SK-N-SH (cell line): Measurements from ENCODE around the gene TMEM145. TPM values are rescaled to one million over a fixed set of nuclear protein-coding genes. Genes with fewer than 3 reads are reported as not detected.

Experiments
- CTCF ChIA-PET: fragments of 300-600, 350-600 bp; formaldehyde crosslinking; extraction: SDS; loops from one replicate; lab custom pipeline; 2021; lab: Yijun Ruan, JAX
- POLR2A ChIA-PET: fragments of 350-600 bp; sonication (Branson Sonifier 250); formaldehyde crosslinking; extraction: SDS; loops from one replicate; lab custom pipeline; 2020; ENCODE audit warnings: antibody characterized with exemption, inconsistent platforms; lab: Yijun Ruan, JAX
- DNase-seq: peaks from one replicate; pipeline ENCODE4 v3.0.0; 2012
- H2AFZ ChIP-seq: fragments of 200-600 bp; sonication (generic); 2 replicates; pipeline ENCODE4 v1.8.1; 2016; ENCODE audit warnings: antibody characterized with exemption, mild to moderate bottlenecking, low read depth
- H3F3A ChIP-seq: fragments of 200-600 bp; sonication (generic); replicated peaks from 2 replicates; pipeline ENCODE3; 2016; ENCODE audit warnings: antibody characterized with exemption, mild to moderate bottlenecking; ENCODE audit not compliant: insufficient read depth
- H3K27ac ChIP-seq, 2 experiments: fragments of 200-500 bp in 1 of 2; fragments of 200-600 bp in 1 of 2; sonication (Bioruptor generic) in 1 of 2; sonication (generic), shearing (Covaris generic) in 1 of 2; 2 replicates each; pipeline versions ENCODE4 v1.5.1 to v1.6.1; 2014 to 2016; ENCODE audit warnings: low read depth in 2 of 2, inconsistent platforms in 1 of 2, low read length in 1 of 2, mild to moderate bottlenecking in 1 of 2, mixed read lengths in 1 of 2
- H3K27me3 ChIP-seq: fragments of 200-600 bp; sonication (generic), shearing (Covaris generic); 2 replicates; pipeline ENCODE4 v1.6.1; 2016; ENCODE audit warnings: mixed run types; ENCODE audit not compliant: insufficient read depth
- H3K36me3 ChIP-seq, 2 experiments: fragments of 200-500 bp in 1 of 2; fragments of 200-600 bp in 1 of 2; sonication (Bioruptor generic) in 1 of 2; sonication (generic) in 1 of 2; replicated peaks in 1 of 2; 2 replicates each; pipeline versions ENCODE3 to v1.5.1; 2014 to 2016; ENCODE audit warnings: low read length in 1 of 2, mild to moderate bottlenecking in 1 of 2; ENCODE audit not compliant: insufficient read depth in 2 of 2, control insufficient read depth in 1 of 2
- H3K4me1 ChIP-seq, 2 experiments: fragments of 200-500 bp in 1 of 2; fragments of 200-600 bp in 1 of 2; sonication (Bioruptor generic) in 1 of 2; sonication (generic), shearing (Covaris generic) in 1 of 2; 2 replicates each; pipeline versions ENCODE4 v1.5.1 to v1.6.1; 2014 to 2016; ENCODE audit warnings: low read depth in 1 of 2, low read length in 1 of 2, mixed run types in 1 of 2; ENCODE audit not compliant: insufficient read depth in 2 of 2, control insufficient read depth in 1 of 2
- H3K4me2 ChIP-seq: fragments of 200-600 bp; sonication (generic), shearing (Covaris generic); 2 replicates; pipeline ENCODE4 v1.6.1; 2017; ENCODE audit warnings: mixed run types
- H3K4me3 ChIP-seq, 2 experiments: fragments of 200-500 bp in 1 of 2; fragments of 200-600 bp in 1 of 2; sonication (Bioruptor generic) in 1 of 2; sonication (generic), shearing (Covaris generic) in 1 of 2; 2 replicates each; pipeline versions ENCODE4 v1.5.1 to v1.8.1; 2014 to 2016; ENCODE audit warnings: low read depth in 2 of 2, inconsistent platforms in 1 of 2, low read length in 1 of 2, mild to moderate bottlenecking in 1 of 2, mixed read lengths in 1 of 2, moderate library complexity in 1 of 2
- H3K79me2 ChIP-seq: fragments of 200-600 bp; sonication (generic); 2 replicates; pipeline ENCODE4 v1.8.1; 2017; ENCODE audit warnings: mild to moderate bottlenecking; ENCODE audit not compliant: insufficient read depth
- H3K9ac ChIP-seq: fragments of 200-600 bp; sonication (generic); 2 replicates; pipeline ENCODE4 v1.6.1; 2017; ENCODE audit warnings: mixed run types
- H3K9me2 ChIP-seq: fragments of 200-600 bp; sonication (generic); 2 replicates; pipeline ENCODE4 v1.6.1; 2017; ENCODE audit warnings: mixed run types
- H3K9me3 ChIP-seq: fragments of 200-600 bp; sonication (generic); 2 replicates; pipeline ENCODE4 v1.6.1; 2017; ENCODE audit warnings: mixed run types, mild to moderate bottlenecking, moderate library complexity
- H4K20me1 ChIP-seq: fragments of 200-600 bp; sonication (generic); 2 replicates; pipeline ENCODE4 v1.6.1; 2017; ENCODE audit warnings: mild to moderate bottlenecking, mixed run types; ENCODE audit not compliant: insufficient read depth
- ELF1 ChIP-seq: IDR thresholded peaks from 2 replicates; pipeline ENCODE4 v1.4.0; 2012
- EZH2phosphoT487 ChIP-seq: fragments of 200-600 bp; sonication (generic); IDR thresholded peaks from 2 replicates; pipeline ENCODE4 v1.6.1; 2017; ENCODE audit warnings: low read depth, mixed run types, mild to moderate bottlenecking, antibody characterized with exemption, moderate library complexity, borderline replicate concordance
- FOSL2 ChIP-seq: IDR thresholded peaks from 2 replicates; pipeline ENCODE4 v1.4.0; 2012; ENCODE audit warnings: low read depth, mild to moderate bottlenecking, moderate library complexity, borderline replicate concordance
- FOXJ3 ChIP-seq: sonication (generic); formaldehyde crosslinking; IDR thresholded peaks from 2 replicates; pipeline ENCODE4 v1.5.1; 2020; ENCODE audit warnings: mild to moderate bottlenecking, missing genetic modification reagents
- GATA2 ChIP-seq: sonication (generic); formaldehyde crosslinking; IDR thresholded peaks from 2 replicates; pipeline ENCODE4 v1.5.0; 2020; ENCODE audit warnings: mild to moderate bottlenecking, missing genetic modification reagents
- IRF3 ChIP-seq: fragments of 150-350 bp; IDR thresholded peaks from 2 replicates; pipeline ENCODE4 v1.6.1; 2016; ENCODE audit warnings: mild to moderate bottlenecking, low read depth, low read length
- MAX ChIP-seq: IDR thresholded peaks from 2 replicates; pipeline ENCODE4 v1.4.0; 2012; ENCODE audit warnings: low read depth
- MXI1 ChIP-seq: IDR thresholded peaks from 2 replicates; pipeline ENCODE4 v1.6.1; 2012; ENCODE audit warnings: mild to moderate bottlenecking, low read depth, low read length, improper control_type of control experiment
- NRF1 ChIP-seq: IDR thresholded peaks from 2 replicates; pipeline ENCODE4 v1.6.1; 2012; ENCODE audit warnings: low read depth, mild to moderate bottlenecking, low read length
- PBX3 ChIP-seq: IDR thresholded peaks from 2 replicates; pipeline ENCODE4; 2012
- REST ChIP-seq: IDR thresholded peaks from 2 replicates; pipeline ENCODE4 v1.6.1; 2012; ENCODE audit warnings: mild to moderate bottlenecking, low read depth, low read length, moderate library complexity
- RFX5 ChIP-seq: IDR thresholded peaks from 2 replicates; pipeline ENCODE4 v1.6.1; 2012; ENCODE audit warnings: mild to moderate bottlenecking, improper control_type of control experiment, low read length
- RXRA ChIP-seq: IDR thresholded peaks from 2 replicates; pipeline ENCODE4 v1.4.0; 2012; ENCODE audit warnings: low read depth, mild to moderate bottlenecking, borderline replicate concordance
- SMC3 ChIP-seq: IDR thresholded peaks from 2 replicates; pipeline ENCODE4 v1.6.1; 2012; ENCODE audit warnings: low read depth, low read length, improper control_type of control experiment
- TEAD4 ChIP-seq: IDR thresholded peaks from 2 replicates; pipeline ENCODE4 v1.4.0; 2012; ENCODE audit warnings: mild to moderate bottlenecking, borderline replicate concordance; ENCODE audit not compliant: insufficient read depth
- USF1 ChIP-seq: IDR thresholded peaks from 2 replicates; pipeline ENCODE4 v1.4.0; 2012; ENCODE audit warnings: low read depth, borderline replicate concordance
- USF2 ChIP-seq: fragments of 150-350 bp; IDR thresholded peaks from 2 replicates; pipeline ENCODE4 v1.6.1; 2017; ENCODE audit warnings: antibody characterized with exemption, low read length, low read depth, borderline replicate concordance
- YY1 ChIP-seq: IDR thresholded peaks from 2 replicates; pipeline ENCODE4 v1.4.0; 2012; ENCODE audit warnings: low read depth, mild to moderate bottlenecking
- ZBTB33 ChIP-seq: IDR thresholded peaks from 2 replicates; pipeline ENCODE4 v1.4.0; 2012; ENCODE audit warnings: low read depth, borderline replicate concordance
- WGBS: methylation state at CpG from one replicate; pipeline ENCODE4 v1.1.6; 2017; ENCODE audit warnings: low lambda C conversion rate; 5-methylcytosine and 5-hydroxymethylcytosine counted together
- polyA plus RNA-seq, 3 experiments: library from polyadenylated mRNA; depleted of rRNA; stranded (reverse); fragments of >200 nt; gene quantifications; 2 replicates each; pipeline ENCODE4 v1.2.3, GENCODE V29; 2012

Gene TMEM145
- polyA plus RNA-seq, 1 of the 3 experiments (the other 2 are of a cell fraction) = 2.0 TPM

GRCh38 chr19:42277821-42278451, 35.2 kb upstream of the TMEM145 start (continued):
- TF ChIP-seq REST (no peak), SMC3 (no peak), RXRA (no peak), YY1 (no peak), FOXJ3 (0 out of 2 replicates have a peak, but pooled peaks have one; percentile 45), TEAD4 (0 out of 2 replicates have a peak, but pooled peaks have one; percentile 29)

- H3K27me3 ChIP-seq = no peaks in the 10 kb centered on the region
- no peaks in the 10 kb centered on the region for H3K9me3 ChIP-seq
- peak overlapping the region; percentile 83; the same call in 1 of the 2 replicates for H3K9ac ChIP-seq
- H2AFZ ChIP-seq = no peak overlapping the region
- no peaks in the 10 kb centered on the region for H4K20me1 ChIP-seq
- H3K79me2 ChIP-seq = peaks cover 72% of the 10 kb centered on the region
- ChIA-PET POLR2A (interaction anchor here (0.9 to 4.2 kb wide), 5 partner anchors 9 to 35 kb away, joined by 3 to 35 read pairs (median 8); partner anchors contain the start of genes CIC, ERF and GSK3A), CTCF (interaction anchor here (1.0 to 7.1 kb wide), 13 partner anchors 8 to 170 kb away, joined by 3 to 205 read pairs (median 4); partner anchors contain the start of genes DEDD2, ERF and GSK3A)
- peaks cover 51 to 72% of the 10 kb centered on the region in 2 experiments for H3K4me1 ChIP-seq
- peaks cover 13 to 21% of the 10 kb centered on the region in 2 experiments for H3K36me3 ChIP-seq
- H3K4me3 ChIP-seq = peak overlapping the region in 1 of 2 experiments; percentile 23; a peak in 1 of 4 replicates
- no peaks in the 10 kb centered on the region for H3K9me2 ChIP-seq
- peak overlapping the region; percentile 93 to 96; a peak in 3 of 4 replicates for H3K27ac ChIP-seq
- peaks cover 53% of the 10 kb centered on the region for H3F3A ChIP-seq
- DNase-seq = no peak
- WGBS = 75% methylated on average over 4 of the region's 5 CpGs
- H3K4me2 ChIP-seq = peak overlapping the region; percentile 97
- TF ChIP-seq EZH2phosphoT487 = no peak
- no peak for TF ChIP-seq MXI1
- no peak for TF ChIP-seq MAX
- TF ChIP-seq NRF1 = no peak
- no peak for TF ChIP-seq IRF3
- no peak for TF ChIP-seq FOSL2
- TF ChIP-seq ELF1 = no peak
- TF ChIP-seq ZBTB33 = no peak
- TF ChIP-seq RFX5 = no peak
- no peak for TF ChIP-seq USF2
- no peak for TF ChIP-seq SMC3
- TF ChIP-seq GATA2 (CRISPR knock-in tag) = no peak
- no peak for TF ChIP-seq PBX3
- no peak for TF ChIP-seq USF1
Measured at GRCh38 chr19:42278452-42279154, 34.5 kb upstream of the TMEM145 start.
